ENCODE data around the gene OCEL1. TPM values are rescaled to one million over a fixed set of nuclear protein-coding genes. Genes with fewer than 3 reads are reported as not detected.
A peak's percentile ranks its signal among the peaks of the same experiment; 100 is the strongest.

Gene OCEL1
- total and polyA plus RNA-seq, 2 of the 13 experiments (the other 11 are each of a cell fraction or from before 2014, with no cell fraction given): 10.6 to 17.2 TPM

GRCh38 chr19:17243211-17243829 is 17.3 kb downstream of the OCEL1 start:
- Histone ChIP-seq H2AFZ (ENCODE audit: low read length) (no peak overlapping the region), H3K27me3 (ENCODE audit: control insufficient read depth in 1 of 2, insufficient read depth in 2 of 2, low read length in 2 of 2) (no peaks in the 10 kb centered on the region), H3K9me3 (ENCODE audit: low read length) (no peaks in the 10 kb centered on the region), H3K9ac (ENCODE audit: insufficient read depth, low read depth, low read length) (peak overlapping the region; percentile 90), H3K79me2 (ENCODE audit: insufficient read depth, low read length) (peaks cover 51% of the 10 kb centered on the region), H3K27ac (ENCODE audit: extremely low read length, insufficient read depth, low read length) (peak overlapping the region; percentile 95), H3K4me1 (ENCODE audit: insufficient read depth, low read length) (peaks cover 72% of the 10 kb centered on the region), H3K4me3 (replicated peaks in 1 of 3; ENCODE audit: insufficient read depth in 1 of 3, low read depth in 2 of 3, low read length in 3 of 3) (peak overlapping the region; percentile 87 to 92 (median 89)), H4K20me1 (ENCODE audit: insufficient read depth, low read length) (peaks cover 27% of the 10 kb centered on the region; the same call in 1 of the 2 replicates), H3K36me3 (replicated peaks in 1 of 2; ENCODE audit: control insufficient read depth in 1 of 2, insufficient read depth in 2 of 2, low read length in 2 of 2) (peaks cover 2 to 6% of the 10 kb centered on the region in 2 experiments; a peak in 4 of 5 replicates), H3K4me2 (ENCODE audit: low read depth, low read length) (peak overlapping the region; percentile 99)
- no CpG with 5 or more reads among the region's 8 CpGs for WGBS (ENCODE audit: low lambda C conversion rate)
- peak; percentile 43 for DNase-seq (ENCODE audit: low spot score)
- ChIA-PET POLR2A (interaction anchor here (1.0 to 9.0 kb wide), 11 partner anchors 9 to 162 kb away, joined by 3 to 178 read pairs (median 11); partner anchors contain the start of genes BABAM1, BST2, MRPL34 and OCEL1), CTCF (ENCODE audit: low intra/inter-chr PET ratio, low total read pairs) (no interaction called here)
- peak; percentile 27 for ATAC-seq
- in situ Hi-C loops (cut with HindIII; ENCODE audit: extremely low pct_ligation_motif_present, low pct_unique_long_range_greater_than_20kb) (no loop called here), intact Hi-C loops (cut with micrococcal nuclease; ENCODE audit: unreplicated experiment) (no loop called here)
- TSS peak; percentile 43 for BruUV-seq (replicated peaks)
- FAIRE-seq: peak; percentile 40
- TF ChIP-seq TCF7 (IDR thresholded peaks at IDR 0.05; ENCODE audit: low read depth): no peak
- peak; percentile 33; the same call in 1 of the 2 replicates for TF ChIP-seq TBX2 (CRISPR knock-in tag; IDR thresholded peaks at IDR 0.05; ENCODE audit: borderline replicate concordance)
- 0 out of 2 replicates have a peak, but pooled peaks have one; percentile 31 for TF ChIP-seq MED1 (CRISPR knock-in tag; IDR thresholded peaks at IDR 0.05)
- TF ChIP-seq ZNF468 (CRISPR knock-in tag; IDR thresholded peaks at IDR 0.05): no peak
- peak; percentile 48; the same call in 1 of the 2 replicates for TF ChIP-seq ZFX (CRISPR knock-in tag; IDR thresholded peaks at IDR 0.05; ENCODE audit: low read depth)
- TF ChIP-seq JARID2 (CRISPR knock-in tag; IDR thresholded peaks at IDR 0.05; ENCODE audit: insufficient replicate concordance): no peak
- TF ChIP-seq LCORL (IDR thresholded peaks at IDR 0.05): no peak
- TF ChIP-seq LCORL (CRISPR knock-in tag; IDR thresholded peaks at IDR 0.05): peak; percentile 8; the same call in 1 of the 2 replicates
- no peak for TF ChIP-seq MAZ (IDR thresholded peaks at IDR 0.05; ENCODE audit: borderline replicate concordance, low read depth, low read length)
- 0 out of 2 replicates have a peak, but pooled peaks have one; percentile 30 for TF ChIP-seq MAZ (CRISPR knock-in tag; IDR thresholded peaks at IDR 0.05; ENCODE audit: low read depth)
- no peak for TF ChIP-seq ZNF800 (CRISPR knock-in tag; IDR thresholded peaks at IDR 0.05)
- peak; percentile 54; the same call in 1 of the 3 replicates for TF ChIP-seq MXI1 (IDR thresholded peaks at IDR 0.05; ENCODE audit: borderline replicate concordance, low read depth, low read length)
- TF ChIP-seq TFAP4 (IDR thresholded peaks at IDR 0.05; ENCODE audit: borderline replicate concordance, low read depth): peak; percentile 36; the same call in 1 of the 2 replicates
- TF ChIP-seq RBM39 (IDR thresholded peaks at IDR 0.05; ENCODE audit: low read depth, low read length, poor library complexity, severe bottlenecking): peak; percentile 27
- TF ChIP-seq TRAFD1 (CRISPR knock-in tag; IDR thresholded peaks at IDR 0.05; ENCODE audit: borderline replicate concordance): no peak
- TF ChIP-seq ZBTB7B (CRISPR knock-in tag; IDR thresholded peaks at IDR 0.05): peak; percentile 57; the same call in 1 of the 2 replicates

Data from HepG2 (cell line).